KMS-11 (cell line): ENCODE data around the gene SDS.

Source experiments
- H2AFZ ChIP-seq: fragments of 200-600 bp; sonication (generic); 2 replicates; pipeline ENCODE4 v1.6.1; 2016; ENCODE audit warnings: antibody characterized with exemption, mixed run types, low read depth
- H3K27ac ChIP-seq: fragments of 200-600 bp; sonication (generic); 2 replicates; pipeline ENCODE4 v1.6.1; 2016; ENCODE audit warnings: mild to moderate bottlenecking, mixed run types
- H3K27me3 ChIP-seq: fragments of 200-600 bp; sonication (generic); 2 replicates; pipeline ENCODE4 v1.6.1; 2017; ENCODE audit warnings: mild to moderate bottlenecking, low read depth, mixed run types, moderate library complexity; ENCODE audit not compliant: insufficient read depth
- H3K36me3 ChIP-seq: fragments of 200-600 bp; sonication (generic); 2 replicates; pipeline ENCODE4 v1.6.1; 2017; ENCODE audit warnings: mild to moderate bottlenecking, mixed run types; ENCODE audit not compliant: insufficient read depth
- H3K4me1 ChIP-seq: fragments of 200-600 bp; sonication (generic); 2 replicates; pipeline ENCODE4 v1.6.1; 2016; ENCODE audit warnings: mild to moderate bottlenecking, low read depth, mixed run types; ENCODE audit not compliant: poor library complexity, severe bottlenecking
- H3K4me2 ChIP-seq: fragments of 200-600 bp; sonication (generic); 2 replicates; pipeline ENCODE4 v1.7.0; 2016; ENCODE audit warnings: mild to moderate bottlenecking, mixed run types
- H3K4me3 ChIP-seq: fragments of 200-600 bp; sonication (generic); IDR thresholded peaks from 2 replicates; pipeline ENCODE4 v1.6.1; 2017; ENCODE audit warnings: low read depth, low read length, mixed read lengths; ENCODE audit not compliant: insufficient read depth
- H3K79me2 ChIP-seq: fragments of 200-600 bp; sonication (generic); 2 replicates; pipeline ENCODE4 v1.6.1; 2016; ENCODE audit warnings: low read depth, mixed run types; ENCODE audit not compliant: insufficient read depth
- H3K9ac ChIP-seq: fragments of 200-600 bp; sonication (generic); 2 replicates; pipeline ENCODE4 v1.6.1; 2016; ENCODE audit warnings: mild to moderate bottlenecking, mixed run types
- H4K20me1 ChIP-seq: fragments of 200-600 bp; sonication (generic); 2 replicates; pipeline ENCODE4 v1.6.1; 2016; ENCODE audit warnings: mild to moderate bottlenecking, mixed run types; ENCODE audit not compliant: insufficient read depth
- CTCF ChIP-seq: fragments of 200-600 bp; sonication (generic); conservative IDR thresholded peaks from 2 replicates; pipeline ENCODE4 v1.6.1; 2017; ENCODE audit warnings: low read depth, mild to moderate bottlenecking, antibody characterized with exemption, low read length, moderate library complexity, mixed read lengths

SDS gene

DNA sequence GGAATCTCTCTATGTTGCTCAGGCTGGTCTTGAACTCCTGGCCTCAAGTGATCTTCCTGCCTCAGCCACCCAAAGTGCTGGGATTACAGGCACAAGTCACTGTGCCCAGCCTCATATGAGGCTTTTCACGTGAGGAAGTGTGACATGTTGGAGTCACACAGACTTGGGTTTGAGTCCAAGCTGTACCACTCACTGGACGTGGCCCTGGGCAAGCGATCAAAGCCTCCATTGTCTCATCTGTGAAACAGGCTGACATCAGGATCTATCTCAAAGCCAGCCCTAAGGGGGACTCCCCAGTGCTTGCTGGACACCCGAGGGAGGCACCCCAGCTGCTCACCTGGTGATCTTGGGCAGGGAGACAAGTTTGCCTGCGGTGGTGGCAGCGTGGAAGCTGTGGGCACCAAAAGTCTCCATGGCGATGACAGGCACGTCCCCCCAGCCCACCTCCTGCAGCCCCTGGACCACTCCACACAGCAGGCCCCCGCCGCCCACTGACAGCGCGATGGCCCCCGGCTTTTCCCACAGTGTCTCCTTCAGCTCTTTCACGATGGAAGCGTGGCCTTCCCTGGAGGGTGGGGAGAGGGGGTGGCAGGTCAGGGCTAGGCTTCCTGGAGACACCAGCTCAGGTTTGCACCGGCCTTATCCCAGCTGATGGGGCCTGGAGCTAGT is 6.7 kb downstream of the SDS start:
- H3K79me2 ChIP-seq: no peaks in the 10 kb centered on the region
- no peak for TF ChIP-seq CTCF
- H3K27ac ChIP-seq: no peak overlapping the region
- H3K4me2 ChIP-seq: no peak overlapping the region
- H3K9ac ChIP-seq: no peak overlapping the region
- no peaks in the 10 kb centered on the region for H4K20me1 ChIP-seq
- H3K36me3 ChIP-seq: no peaks in the 10 kb centered on the region
- H2AFZ ChIP-seq: no peak overlapping the region
- H3K27me3 ChIP-seq: no peaks in the 10 kb centered on the region
- no peak overlapping the region for H3K4me3 ChIP-seq
- no peaks in the 10 kb centered on the region for H3K4me1 ChIP-seq

DNA sequence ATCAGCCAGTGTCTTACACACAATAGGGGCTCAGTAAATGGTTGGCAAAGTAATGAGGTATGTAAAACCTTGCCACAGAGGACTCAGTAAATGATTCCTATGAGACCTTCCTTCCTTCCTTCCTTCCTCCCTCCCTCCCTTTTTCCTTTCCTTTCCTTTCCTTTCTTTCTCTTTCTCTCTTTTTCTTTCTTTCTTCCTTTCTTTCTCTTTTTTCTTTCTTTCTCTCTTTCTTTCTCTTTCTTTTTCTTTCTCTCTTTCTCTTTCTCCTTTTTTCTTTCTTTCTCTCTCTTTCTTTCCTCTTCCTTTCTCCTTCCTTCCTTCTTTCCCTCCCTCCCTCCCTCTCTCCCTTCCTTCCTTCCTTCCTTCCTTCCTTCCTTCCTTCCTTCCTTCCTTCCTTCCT is 7.5 kb downstream of the SDS start:
- H2AFZ ChIP-seq: no peak overlapping the region
- H3K79me2 ChIP-seq: no peaks in the 10 kb centered on the region
- no peaks in the 10 kb centered on the region for H3K4me1 ChIP-seq
- no peak overlapping the region for H3K4me3 ChIP-seq
- H3K27me3 ChIP-seq: no peaks in the 10 kb centered on the region
- no peak overlapping the region for H3K27ac ChIP-seq
- H3K4me2 ChIP-seq: no peak overlapping the region
- TF ChIP-seq CTCF: no peak
- no peaks in the 10 kb centered on the region for H4K20me1 ChIP-seq
- H3K36me3 ChIP-seq: no peaks in the 10 kb centered on the region
- no peak overlapping the region for H3K9ac ChIP-seq

GRCh38 chr12:113395119-113395518 is 8.6 kb downstream of the SDS start:
- H3K27me3 ChIP-seq: no peaks in the 10 kb centered on the region
- no peak overlapping the region for H3K9ac ChIP-seq
- TF ChIP-seq CTCF: no peak
- no peak overlapping the region for H3K4me2 ChIP-seq
- H3K79me2 ChIP-seq: no peaks in the 10 kb centered on the region
- no peaks in the 10 kb centered on the region for H3K4me1 ChIP-seq
- H2AFZ ChIP-seq: no peak overlapping the region
- no peak overlapping the region for H3K27ac ChIP-seq
- no peak overlapping the region for H3K4me3 ChIP-seq
- H3K36me3 ChIP-seq: no peaks in the 10 kb centered on the region
- no peaks in the 10 kb centered on the region for H4K20me1 ChIP-seq

DNA sequence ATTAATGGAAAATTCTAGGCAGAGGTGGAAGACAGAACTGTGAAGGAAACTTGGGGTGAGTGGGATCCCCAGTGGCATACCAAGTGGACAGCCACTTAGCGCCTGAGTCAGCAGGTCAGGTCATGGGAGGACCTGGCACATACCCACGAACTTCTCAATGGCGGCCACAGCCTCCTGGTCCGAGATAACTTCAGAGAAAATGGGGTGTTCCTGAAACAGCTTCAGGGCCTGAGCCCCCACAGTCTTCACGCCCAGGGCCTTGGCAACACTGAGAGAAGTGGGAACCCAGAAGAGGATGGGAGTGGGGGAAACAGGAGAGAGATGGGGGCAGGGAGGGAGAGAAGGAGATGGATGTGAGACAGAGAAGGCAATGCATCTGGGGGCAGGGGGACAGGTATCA is 9.9 kb downstream of the SDS start:
- Histone ChIP-seq H3K9ac (no peak overlapping the region), H3K4me2 (no peak overlapping the region), H4K20me1 (no peaks in the 10 kb centered on the region), H3K27ac (no peak overlapping the region), H3K27me3 (no peaks in the 10 kb centered on the region), H3K4me1 (no peaks in the 10 kb centered on the region), H3K4me3 (no peak overlapping the region), H3K79me2 (no peaks in the 10 kb centered on the region), H2AFZ (no peak overlapping the region), H3K36me3 (no peaks in the 10 kb centered on the region)
- no peak for TF ChIP-seq CTCF
